GM23338 (cell line): ENCODE data around the gene SLC2A1. TPM values are rescaled to one million over a fixed set of nuclear protein-coding genes. Genes with fewer than 3 reads are reported as not detected.

Experiments
- ATAC-seq: fragments of 200-7000 bp; cut with Tn5 transposase; 3 replicates; pipeline ENCODE4 v1.9.1; 2020
- DNase-seq: peaks from one replicate; pipeline ENCODE4 v3.0.0-alpha.2; 2015; ENCODE audit warnings: low spot score
- H2AFZ ChIP-seq: fragments of 200-600 bp; sonication (generic); 2 replicates; pipeline ENCODE4 v1.8.0; 2016; ENCODE audit warnings: antibody characterized with exemption, mild to moderate bottlenecking, moderate library complexity
- H3F3A ChIP-seq: fragments of 200-600 bp; sonication (generic); replicated peaks from 2 replicates; pipeline ENCODE4 v1.8.0; 2017; ENCODE audit warnings: antibody characterized with exemption, mixed run types, low read depth
- H3K27ac ChIP-seq: fragments of 200-600 bp; sonication (generic); 2 replicates; pipeline ENCODE4 v1.6.1; 2016; ENCODE audit warnings: low read depth
- H3K27me3 ChIP-seq: fragments of 200-600 bp; sonication (generic); 2 replicates; pipeline ENCODE4 v1.8.0; 2016; ENCODE audit warnings: mild to moderate bottlenecking, mixed run types, moderate library complexity; ENCODE audit not compliant: insufficient read depth
- H3K36me3 ChIP-seq: fragments of 200-600 bp; sonication (generic); 2 replicates; pipeline ENCODE4 v1.8.0; 2016; ENCODE audit warnings: mild to moderate bottlenecking; ENCODE audit not compliant: insufficient read depth
- H3K4me1 ChIP-seq: fragments of 200-600 bp; sonication (generic); 2 replicates; pipeline ENCODE4 v1.8.0; 2016; ENCODE audit warnings: mild to moderate bottlenecking, moderate library complexity; ENCODE audit not compliant: insufficient read depth
- H3K4me2 ChIP-seq: fragments of 200-600 bp; sonication (generic); 2 replicates; pipeline ENCODE4 v1.7.1; 2017; ENCODE audit warnings: mixed run types
- H3K4me3 ChIP-seq: fragments of 200-600 bp; sonication (generic); 2 replicates; pipeline ENCODE4 v1.6.1; 2016; ENCODE audit warnings: mixed run types
- H3K79me2 ChIP-seq: fragments of 200-600 bp; sonication (generic); replicated peaks from 2 replicates; pipeline ENCODE4 v1.8.0; 2017; ENCODE audit warnings: mild to moderate bottlenecking; ENCODE audit not compliant: insufficient read depth
- H3K9me2 ChIP-seq: fragments of 200-600 bp; sonication (generic); 2 replicates; pipeline ENCODE4 v1.8.0; 2017; ENCODE audit not compliant: insufficient read depth
- H4K20me1 ChIP-seq: fragments of 200-600 bp; sonication (generic); replicated peaks from 2 replicates; pipeline ENCODE4 v1.8.0; 2017; ENCODE audit warnings: mild to moderate bottlenecking; ENCODE audit not compliant: insufficient read depth
- H3K27ac Mint-ChIP-seq: 2 replicates; pipeline ENCODE4 v1.8.0; 2020; ENCODE audit warnings: inconsistent platforms, mild to moderate bottlenecking, moderate library complexity, mixed read lengths
- H3K27me3 Mint-ChIP-seq: 3 replicates; pipeline ENCODE4 v1.8.0; 2022; ENCODE audit warnings: low read depth, mild to moderate bottlenecking, moderate library complexity, mixed read lengths, inconsistent platforms; ENCODE audit not compliant: insufficient read depth, poor library complexity
- H3K36me3 Mint-ChIP-seq: 3 replicates; pipeline ENCODE4 v1.8.0; 2021; ENCODE audit warnings: low read depth, mild to moderate bottlenecking, inconsistent platforms, moderate library complexity, mixed read lengths
- H3K4me1 Mint-ChIP-seq: 3 replicates; pipeline ENCODE4 v1.8.0; 2020; ENCODE audit warnings: mild to moderate bottlenecking, inconsistent platforms, mixed read lengths
- H3K4me3 Mint-ChIP-seq: 3 replicates; pipeline ENCODE4 v1.8.0; 2021; ENCODE audit warnings: moderate library complexity, mild to moderate bottlenecking, inconsistent platforms, mixed read lengths
- H3K9me3 Mint-ChIP-seq: 3 replicates; pipeline ENCODE4 v1.8.0; 2020; ENCODE audit warnings: moderate library complexity, mild to moderate bottlenecking, inconsistent platforms, mixed read lengths
- CREB1 ChIP-seq: fragments of 250-450 bp; sonication (Bioruptor Pico); IDR thresholded peaks from 2 replicates; pipeline ENCODE4 v1.5.0; 2020; ENCODE audit warnings: low read depth, mild to moderate bottlenecking, moderate library complexity
- EZH2 ChIP-seq: fragments of 200-600 bp; sonication (generic); IDR thresholded peaks from one replicate; pipeline ENCODE4 v1.8.0; 2017; ENCODE audit warnings: antibody characterized with exemption, mild to moderate bottlenecking, low read depth; ENCODE audit not compliant: unreplicated experiment
- EZH2phosphoT487 ChIP-seq: fragments of 200-600 bp; sonication (generic); IDR thresholded peaks from one replicate; pipeline ENCODE4 v1.8.1; 2018; ENCODE audit warnings: antibody characterized with exemption; ENCODE audit not compliant: unreplicated experiment
- JUNB ChIP-seq: IDR thresholded peaks from one replicate; pipeline ENCODE4 v1.6.1; 2016; ENCODE audit warnings: antibody characterized with exemption; ENCODE audit not compliant: unreplicated experiment
- NANOG ChIP-seq: IDR thresholded peaks from 2 replicates; pipeline ENCODE4 v1.6.1; 2016; ENCODE audit warnings: antibody characterized with exemption, borderline replicate concordance
- POLR2AphosphoS5 ChIP-seq: IDR thresholded peaks from 2 replicates; pipeline ENCODE4 v1.6.1; 2016; ENCODE audit warnings: antibody characterized with exemption, low read depth
- STAT1 ChIP-seq: IDR thresholded peaks from one replicate; pipeline ENCODE4 v1.6.1; 2016; ENCODE audit warnings: antibody characterized with exemption; ENCODE audit not compliant: unreplicated experiment
- ZNF114 ChIP-seq: fragments of 250-450 bp; sonication (Bioruptor Pico); IDR thresholded peaks from 2 replicates; pipeline ENCODE4 v1.5.0; 2020; ENCODE audit warnings: mild to moderate bottlenecking, moderate library complexity
- ZNF331 ChIP-seq: fragments of 250-450 bp; sonication (Bioruptor Pico); IDR thresholded peaks from 2 replicates; pipeline ENCODE4 v1.5.0; 2020; ENCODE audit warnings: low read depth, mild to moderate bottlenecking, moderate library complexity
- polyA plus RNA-seq: library from polyadenylated mRNA; unstranded; fragments of >200 nt; fragmentation: Nextera tagmentation; extraction: Ambion mirVana; gene quantifications from 2 replicates; pipeline ENCODE4 v1.2.1, GENCODE V29; 2016
- total RNA-seq: library from RNA; depleted of rRNA; stranded (reverse); fragments of >200 nt; shearing (Covaris generic); gene quantifications from 2 replicates; pipeline ENCODE4 v1.2.3, GENCODE V29; 2014
- TF ChIP-seq, protein P1 (sequence below), 2 experiments: fragments of 200-600 bp in 1 of 2; sonication (generic) in 1 of 2; conservative IDR thresholded peaks; 2 replicates each; pipeline versions ENCODE4 v1.5.1 to v1.6.1; 2016 to 2017; ENCODE audit warnings: antibody characterized with exemption in 2 of 2, low read depth in 2 of 2, mild to moderate bottlenecking in 2 of 2, moderate library complexity in 1 of 2
- TF ChIP-seq, protein P2 (sequence below): fragments of 250-450 bp; sonication (Bioruptor Pico); IDR thresholded peaks from 2 replicates; pipeline ENCODE4 v1.5.0; 2020; ENCODE audit warnings: mild to moderate bottlenecking, moderate library complexity
- TF ChIP-seq, protein P3 (sequence below): IDR thresholded peaks from 2 replicates; pipeline ENCODE4 v1.6.1; 2016; ENCODE audit warnings: antibody characterized with exemption
- TF ChIP-seq, protein P4 (sequence below): IDR thresholded peaks from one replicate; pipeline ENCODE4 v1.6.1; 2018; ENCODE audit warnings: antibody characterized with exemption; ENCODE audit not compliant: unreplicated experiment

The SLC2A1 gene
- total and polyA plus RNA-seq, 2 experiments from 2014 or later = 66.1 to 305 TPM

DNA sequence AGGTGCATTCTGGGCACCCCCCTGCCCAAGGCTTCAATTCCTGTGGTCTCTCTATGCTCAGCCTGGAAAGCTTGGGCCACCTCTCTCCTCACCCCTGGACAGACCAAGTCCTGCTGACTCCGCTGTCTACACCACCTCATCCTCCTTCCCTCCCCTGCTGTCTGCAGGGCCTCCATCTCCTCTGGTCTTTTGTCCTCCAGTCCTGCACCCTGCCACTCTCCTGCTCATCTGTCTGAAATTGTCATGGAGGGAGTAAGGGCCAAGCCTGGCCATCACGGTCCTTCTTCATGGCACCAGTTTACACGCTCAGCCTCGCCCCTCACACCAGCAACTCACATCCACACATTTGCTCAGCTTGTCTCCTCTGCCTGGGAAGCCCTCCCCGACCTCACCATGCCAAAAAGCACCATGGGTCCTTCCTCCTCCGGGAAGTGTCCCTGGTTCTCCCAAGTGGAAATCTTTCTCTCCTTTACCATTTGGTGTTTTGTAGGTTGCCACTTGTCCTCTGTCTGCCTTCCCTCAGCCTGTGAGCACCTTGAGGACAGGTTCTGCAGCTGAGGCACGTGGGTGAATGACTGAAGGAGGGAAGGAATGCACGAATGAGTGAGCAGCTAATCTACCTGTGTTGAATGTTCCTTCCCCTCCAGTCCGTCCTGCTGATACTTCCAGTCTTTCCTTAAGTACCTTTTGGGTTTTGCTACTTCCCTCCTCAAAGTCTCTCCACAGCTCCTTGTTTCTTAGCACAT, 2.1 kb upstream of the SLC2A1 start:
- no peak for ATAC-seq
- Mint-ChIP-seq H3K4me1 (peaks cover 47% of the 10 kb centered on the region), H3K9me3 (no peaks in the 10 kb centered on the region; the same call in 1 of the 3 replicates), H3K36me3 (peaks cover 27% of the 10 kb centered on the region), H3K4me3 (peak overlapping the region; percentile 95), H3K27ac (peak overlapping the region; percentile 98), H3K27me3 (peaks cover 19% of the 10 kb centered on the region)
- TF ChIP-seq JUNB (no peak), ZNF331 (CRISPR knock-in tag) (no peak), CREB1 (CRISPR knock-in tag) (no peak), NANOG (no peak), STAT1 (no peak), EZH2phosphoT487 (no peak), ZNF114 (no peak), POLR2AphosphoS5 (no peak), EZH2 (no peak)
- TF ChIP-seq, protein P1, sequence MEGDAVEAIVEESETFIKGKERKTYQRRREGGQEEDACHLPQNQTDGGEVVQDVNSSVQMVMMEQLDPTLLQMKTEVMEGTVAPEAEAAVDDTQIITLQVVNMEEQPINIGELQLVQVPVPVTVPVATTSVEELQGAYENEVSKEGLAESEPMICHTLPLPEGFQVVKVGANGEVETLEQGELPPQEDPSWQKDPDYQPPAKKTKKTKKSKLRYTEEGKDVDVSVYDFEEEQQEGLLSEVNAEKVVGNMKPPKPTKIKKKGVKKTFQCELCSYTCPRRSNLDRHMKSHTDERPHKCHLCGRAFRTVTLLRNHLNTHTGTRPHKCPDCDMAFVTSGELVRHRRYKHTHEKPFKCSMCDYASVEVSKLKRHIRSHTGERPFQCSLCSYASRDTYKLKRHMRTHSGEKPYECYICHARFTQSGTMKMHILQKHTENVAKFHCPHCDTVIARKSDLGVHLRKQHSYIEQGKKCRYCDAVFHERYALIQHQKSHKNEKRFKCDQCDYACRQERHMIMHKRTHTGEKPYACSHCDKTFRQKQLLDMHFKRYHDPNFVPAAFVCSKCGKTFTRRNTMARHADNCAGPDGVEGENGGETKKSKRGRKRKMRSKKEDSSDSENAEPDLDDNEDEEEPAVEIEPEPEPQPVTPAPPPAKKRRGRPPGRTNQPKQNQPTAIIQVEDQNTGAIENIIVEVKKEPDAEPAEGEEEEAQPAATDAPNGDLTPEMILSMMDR (conservative IDR thresholded peaks at IDR 0.05; ENCODE audit: low read depth in 2 of 2) = no peak
- TF ChIP-seq, protein P2, sequence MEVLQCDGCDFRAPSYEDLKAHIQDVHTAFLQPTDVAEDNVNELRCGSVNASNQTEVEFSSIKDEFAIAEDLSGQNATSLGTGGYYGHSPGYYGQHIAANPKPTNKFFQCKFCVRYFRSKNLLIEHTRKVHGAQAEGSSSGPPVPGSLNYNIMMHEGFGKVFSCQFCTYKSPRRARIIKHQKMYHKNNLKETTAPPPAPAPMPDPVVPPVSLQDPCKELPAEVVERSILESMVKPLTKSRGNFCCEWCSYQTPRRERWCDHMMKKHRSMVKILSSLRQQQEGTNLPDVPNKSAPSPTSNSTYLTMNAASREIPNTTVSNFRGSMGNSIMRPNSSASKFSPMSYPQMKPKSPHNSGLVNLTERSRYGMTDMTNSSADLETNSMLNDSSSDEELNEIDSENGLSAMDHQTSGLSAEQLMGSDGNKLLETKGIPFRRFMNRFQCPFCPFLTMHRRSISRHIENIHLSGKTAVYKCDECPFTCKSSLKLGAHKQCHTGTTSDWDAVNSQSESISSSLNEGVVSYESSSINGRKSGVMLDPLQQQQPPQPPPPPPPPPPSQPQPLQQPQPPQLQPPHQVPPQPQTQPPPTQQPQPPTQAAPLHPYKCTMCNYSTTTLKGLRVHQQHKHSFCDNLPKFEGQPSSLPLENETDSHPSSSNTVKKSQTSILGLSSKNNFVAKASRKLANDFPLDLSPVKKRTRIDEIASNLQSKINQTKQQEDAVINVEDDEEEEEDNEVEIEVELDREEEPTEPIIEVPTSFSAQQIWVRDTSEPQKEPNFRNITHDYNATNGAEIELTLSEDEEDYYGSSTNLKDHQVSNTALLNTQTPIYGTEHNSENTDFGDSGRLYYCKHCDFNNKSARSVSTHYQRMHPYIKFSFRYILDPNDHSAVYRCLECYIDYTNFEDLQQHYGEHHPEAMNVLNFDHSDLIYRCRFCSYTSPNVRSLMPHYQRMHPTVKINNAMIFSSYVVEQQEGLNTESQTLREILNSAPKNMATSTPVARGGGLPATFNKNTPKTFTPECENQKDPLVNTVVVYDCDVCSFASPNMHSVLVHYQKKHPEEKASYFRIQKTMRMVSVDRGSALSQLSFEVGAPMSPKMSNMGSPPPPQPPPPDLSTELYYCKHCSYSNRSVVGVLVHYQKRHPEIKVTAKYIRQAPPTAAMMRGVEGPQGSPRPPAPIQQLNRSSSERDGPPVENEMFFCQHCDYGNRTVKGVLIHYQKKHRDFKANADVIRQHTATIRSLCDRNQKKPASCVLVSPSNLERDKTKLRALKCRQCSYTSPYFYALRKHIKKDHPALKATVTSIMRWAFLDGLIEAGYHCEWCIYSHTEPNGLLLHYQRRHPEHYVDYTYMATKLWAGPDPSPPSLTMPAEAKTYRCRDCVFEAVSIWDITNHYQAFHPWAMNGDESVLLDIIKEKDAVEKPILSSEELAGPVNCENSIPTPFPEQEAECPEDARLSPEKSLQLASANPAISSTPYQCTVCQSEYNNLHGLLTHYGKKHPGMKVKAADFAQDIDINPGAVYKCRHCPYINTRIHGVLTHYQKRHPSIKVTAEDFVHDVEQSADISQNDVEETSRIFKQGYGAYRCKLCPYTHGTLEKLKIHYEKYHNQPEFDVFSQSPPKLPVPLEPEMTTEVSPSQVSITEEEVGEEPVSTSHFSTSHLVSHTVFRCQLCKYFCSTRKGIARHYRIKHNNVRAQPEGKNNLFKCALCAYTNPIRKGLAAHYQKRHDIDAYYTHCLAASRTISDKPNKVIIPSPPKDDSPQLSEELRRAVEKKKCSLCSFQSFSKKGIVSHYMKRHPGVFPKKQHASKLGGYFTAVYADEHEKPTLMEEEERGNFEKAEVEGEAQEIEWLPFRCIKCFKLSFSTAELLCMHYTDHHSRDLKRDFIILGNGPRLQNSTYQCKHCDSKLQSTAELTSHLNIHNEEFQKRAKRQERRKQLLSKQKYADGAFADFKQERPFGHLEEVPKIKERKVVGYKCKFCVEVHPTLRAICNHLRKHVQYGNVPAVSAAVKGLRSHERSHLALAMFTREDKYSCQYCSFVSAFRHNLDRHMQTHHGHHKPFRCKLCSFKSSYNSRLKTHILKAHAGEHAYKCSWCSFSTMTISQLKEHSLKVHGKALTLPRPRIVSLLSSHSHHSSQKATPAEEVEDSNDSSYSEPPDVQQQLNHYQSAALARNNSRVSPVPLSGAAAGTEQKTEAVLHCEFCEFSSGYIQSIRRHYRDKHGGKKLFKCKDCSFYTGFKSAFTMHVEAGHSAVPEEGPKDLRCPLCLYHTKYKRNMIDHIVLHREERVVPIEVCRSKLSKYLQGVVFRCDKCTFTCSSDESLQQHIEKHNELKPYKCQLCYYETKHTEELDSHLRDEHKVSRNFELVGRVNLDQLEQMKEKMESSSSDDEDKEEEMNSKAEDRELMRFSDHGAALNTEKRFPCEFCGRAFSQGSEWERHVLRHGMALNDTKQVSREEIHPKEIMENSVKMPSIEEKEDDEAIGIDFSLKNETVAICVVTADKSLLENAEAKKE (CRISPR knock-in tag) = no peak
- TF ChIP-seq, protein P3, sequence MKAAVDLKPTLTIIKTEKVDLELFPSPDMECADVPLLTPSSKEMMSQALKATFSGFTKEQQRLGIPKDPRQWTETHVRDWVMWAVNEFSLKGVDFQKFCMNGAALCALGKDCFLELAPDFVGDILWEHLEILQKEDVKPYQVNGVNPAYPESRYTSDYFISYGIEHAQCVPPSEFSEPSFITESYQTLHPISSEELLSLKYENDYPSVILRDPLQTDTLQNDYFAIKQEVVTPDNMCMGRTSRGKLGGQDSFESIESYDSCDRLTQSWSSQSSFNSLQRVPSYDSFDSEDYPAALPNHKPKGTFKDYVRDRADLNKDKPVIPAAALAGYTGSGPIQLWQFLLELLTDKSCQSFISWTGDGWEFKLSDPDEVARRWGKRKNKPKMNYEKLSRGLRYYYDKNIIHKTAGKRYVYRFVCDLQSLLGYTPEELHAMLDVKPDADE = no peak
- TF ChIP-seq, protein P4, sequence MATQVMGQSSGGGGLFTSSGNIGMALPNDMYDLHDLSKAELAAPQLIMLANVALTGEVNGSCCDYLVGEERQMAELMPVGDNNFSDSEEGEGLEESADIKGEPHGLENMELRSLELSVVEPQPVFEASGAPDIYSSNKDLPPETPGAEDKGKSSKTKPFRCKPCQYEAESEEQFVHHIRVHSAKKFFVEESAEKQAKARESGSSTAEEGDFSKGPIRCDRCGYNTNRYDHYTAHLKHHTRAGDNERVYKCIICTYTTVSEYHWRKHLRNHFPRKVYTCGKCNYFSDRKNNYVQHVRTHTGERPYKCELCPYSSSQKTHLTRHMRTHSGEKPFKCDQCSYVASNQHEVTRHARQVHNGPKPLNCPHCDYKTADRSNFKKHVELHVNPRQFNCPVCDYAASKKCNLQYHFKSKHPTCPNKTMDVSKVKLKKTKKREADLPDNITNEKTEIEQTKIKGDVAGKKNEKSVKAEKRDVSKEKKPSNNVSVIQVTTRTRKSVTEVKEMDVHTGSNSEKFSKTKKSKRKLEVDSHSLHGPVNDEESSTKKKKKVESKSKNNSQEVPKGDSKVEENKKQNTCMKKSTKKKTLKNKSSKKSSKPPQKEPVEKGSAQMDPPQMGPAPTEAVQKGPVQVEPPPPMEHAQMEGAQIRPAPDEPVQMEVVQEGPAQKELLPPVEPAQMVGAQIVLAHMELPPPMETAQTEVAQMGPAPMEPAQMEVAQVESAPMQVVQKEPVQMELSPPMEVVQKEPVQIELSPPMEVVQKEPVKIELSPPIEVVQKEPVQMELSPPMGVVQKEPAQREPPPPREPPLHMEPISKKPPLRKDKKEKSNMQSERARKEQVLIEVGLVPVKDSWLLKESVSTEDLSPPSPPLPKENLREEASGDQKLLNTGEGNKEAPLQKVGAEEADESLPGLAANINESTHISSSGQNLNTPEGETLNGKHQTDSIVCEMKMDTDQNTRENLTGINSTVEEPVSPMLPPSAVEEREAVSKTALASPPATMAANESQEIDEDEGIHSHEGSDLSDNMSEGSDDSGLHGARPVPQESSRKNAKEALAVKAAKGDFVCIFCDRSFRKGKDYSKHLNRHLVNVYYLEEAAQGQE = no peak
- H3K4me2 ChIP-seq = peak overlapping the region; percentile 90
- H3K4me1 ChIP-seq = peaks cover 57% of the 10 kb centered on the region
- H3K9me2 ChIP-seq = no peaks in the 10 kb centered on the region
- H3F3A ChIP-seq = peaks cover 14% of the 10 kb centered on the region
- peaks cover 20% of the 10 kb centered on the region for H4K20me1 ChIP-seq
- H3K79me2 ChIP-seq = peaks cover 73% of the 10 kb centered on the region
- peak overlapping the region; percentile 95 for H3K27ac ChIP-seq
- peaks cover 3% of the 10 kb centered on the region; the same call in 1 of the 2 replicates for H3K36me3 ChIP-seq
- H3K4me3 ChIP-seq = 0 out of 2 replicates have a peak overlapping the region, but pooled peaks have one; percentile 17
- no peak overlapping the region for H2AFZ ChIP-seq
- no peaks in the 10 kb centered on the region for H3K27me3 ChIP-seq
- no peak for DNase-seq
